ENCODE measurements around the gene EVA1C.

GRCh38 chr21:32545948-32546441 is 133.5 kb downstream of the EVA1C start:
- TF ChIP-seq CTCF (IDR thresholded peaks at IDR 0.05; ENCODE audit: extremely low read depth in 1 of 2, insufficient read depth in 1 of 2, low read depth in 1 of 2, low read length in 2 of 2): no peak
- no peak for TF ChIP-seq POLR2AphosphoS5 (IDR thresholded peaks at IDR 0.05; ENCODE audit: insufficient read depth, low read depth, low read length)
- no peak for TF ChIP-seq JUN (IDR thresholded peaks at IDR 0.05; ENCODE audit: borderline replicate concordance, insufficient read depth, insufficient read length, low read depth)
- no peak for TF ChIP-seq POLR2A (IDR thresholded peaks at IDR 0.05; ENCODE audit: low read depth, low read length)
- no peak for TF ChIP-seq EZH2 (IDR thresholded peaks at IDR 0.05; ENCODE audit: borderline replicate concordance, low read depth, low read length, severe bottlenecking)
- TF ChIP-seq MAX (IDR thresholded peaks at IDR 0.05; ENCODE audit: insufficient read depth, insufficient read length): no peak
- no peak for TF ChIP-seq FOS (IDR thresholded peaks at IDR 0.05; ENCODE audit: borderline replicate concordance, insufficient read depth, low read length)
- TF ChIP-seq MYC (IDR thresholded peaks at IDR 0.05; ENCODE audit: low read depth, low read length): no peak

Measured in endothelial cell of umbilical vein (primary cell).